ENCODE data around the gene WDR77.

WDR77 gene

DNA sequence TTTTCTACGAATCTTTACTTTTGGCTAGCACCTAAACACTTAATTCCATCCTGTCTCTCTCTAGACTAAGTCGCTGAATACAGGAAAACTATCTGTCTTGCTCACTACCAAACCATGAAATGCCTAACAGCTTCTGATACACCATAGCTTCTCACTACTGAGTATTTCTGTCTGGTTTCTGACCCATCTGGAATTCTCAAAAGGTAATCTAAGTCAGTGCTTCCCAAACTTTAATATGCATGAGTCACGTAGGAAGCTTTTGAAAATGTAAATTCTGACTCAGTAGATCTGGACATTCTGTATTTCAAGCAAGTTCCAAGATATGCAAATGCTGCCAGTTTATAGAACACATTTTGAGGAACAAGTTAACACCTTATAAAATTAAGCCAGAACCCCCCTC, 12.3 kb downstream of the WDR77 start:
- DNase-seq = no peak

DNA sequence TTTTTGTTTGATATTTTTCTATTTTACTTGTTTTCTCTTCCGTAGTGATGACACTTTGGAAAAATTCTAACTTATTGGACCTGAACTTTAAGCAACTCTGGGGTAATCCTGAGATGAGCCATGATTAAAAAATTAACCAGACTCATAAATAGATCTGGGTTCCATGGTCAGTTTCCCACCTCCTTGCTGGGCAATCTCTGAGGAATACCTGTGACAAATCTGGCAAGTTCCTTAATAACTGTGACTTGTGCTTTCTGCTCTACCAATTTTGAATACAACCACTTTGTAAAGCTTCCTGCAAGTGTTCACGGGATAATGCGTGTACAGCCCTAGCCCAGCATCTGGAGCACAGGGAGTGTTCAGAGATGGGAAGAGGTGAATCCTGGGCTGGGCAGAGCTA, 24.8 kb downstream of the WDR77 start:
- DNase-seq = no peak

DNA sequence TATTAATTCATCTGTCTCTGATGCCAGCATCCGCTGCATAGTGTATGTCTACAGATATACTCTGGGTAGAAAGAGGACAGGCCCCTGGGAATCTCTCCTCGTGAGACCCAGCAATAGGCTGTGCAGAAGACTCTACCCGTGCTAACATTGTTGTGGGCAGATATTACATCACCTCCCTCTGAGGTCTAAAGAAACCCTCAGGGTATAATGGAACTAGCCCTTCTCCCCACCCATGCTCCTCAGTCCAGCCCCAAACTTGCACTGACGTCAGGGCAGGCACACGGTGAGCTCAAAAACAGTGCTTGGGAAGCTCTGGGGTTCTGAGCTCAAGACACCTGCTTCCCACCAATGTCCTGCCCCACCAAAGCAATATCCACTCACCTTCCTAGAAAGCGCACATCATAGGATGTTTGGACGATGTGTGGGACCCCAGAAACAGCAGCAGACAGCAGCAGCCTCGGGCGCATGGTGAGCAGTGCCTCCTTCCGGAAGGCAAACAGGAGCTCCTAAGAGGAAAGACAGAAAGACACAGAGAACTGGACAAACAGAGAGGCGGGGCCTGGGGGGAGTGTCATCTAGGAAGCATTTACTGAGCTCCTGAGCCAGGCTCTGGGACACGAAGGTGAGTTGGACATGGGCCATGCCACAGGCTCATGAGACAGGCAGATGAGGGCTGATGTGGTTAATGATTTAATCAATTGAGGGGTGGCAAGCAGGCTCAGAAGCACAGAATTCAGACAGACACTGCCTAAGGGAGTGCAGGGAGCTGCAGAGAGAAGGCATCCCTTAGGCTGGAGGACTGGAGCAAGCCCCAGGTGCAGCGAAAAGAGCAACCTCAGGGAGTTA, 26.3 kb downstream of the WDR77 start:
- DNase-seq = no peak

DNA sequence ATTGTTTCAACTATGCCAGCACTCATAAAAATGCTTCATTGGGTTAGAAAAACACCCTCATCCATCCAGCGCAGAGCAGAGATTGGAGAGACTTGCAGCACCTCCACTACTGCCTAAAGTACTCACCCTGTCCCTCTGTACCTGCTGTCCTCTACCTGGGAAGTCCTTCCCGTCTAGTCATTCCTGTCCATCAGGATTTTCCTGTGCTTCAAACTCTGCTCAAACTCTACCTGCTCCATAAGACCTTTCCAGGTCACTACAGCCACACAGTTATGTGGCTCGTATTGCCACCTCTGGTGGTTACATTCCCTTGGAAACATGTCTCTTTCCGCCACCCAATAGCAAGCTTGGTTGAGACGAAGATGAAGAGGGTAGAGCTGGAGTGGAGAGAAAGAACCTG, 28.7 kb downstream of the WDR77 start:
- no peak for DNase-seq

DNA sequence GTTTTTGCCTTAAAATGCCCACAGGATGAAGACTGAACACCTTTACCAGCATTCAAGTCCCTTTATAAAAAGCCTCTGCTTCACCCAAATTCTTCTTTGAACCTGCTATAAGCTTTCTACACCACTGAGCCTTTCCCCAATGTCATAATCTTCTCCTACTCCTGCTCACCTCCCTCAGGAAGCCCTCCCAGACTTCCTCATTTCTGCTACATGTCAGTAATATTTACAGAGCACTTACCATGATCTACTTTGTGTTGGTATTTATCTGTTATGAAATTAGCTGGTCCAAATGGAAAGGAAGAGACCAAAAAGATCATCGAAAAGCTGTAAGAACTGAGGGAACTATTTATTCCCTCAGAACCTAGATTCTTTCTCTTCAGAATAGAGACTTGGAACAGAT, 30.0 kb downstream of the WDR77 start:
- DNase-seq = no peak

DNA sequence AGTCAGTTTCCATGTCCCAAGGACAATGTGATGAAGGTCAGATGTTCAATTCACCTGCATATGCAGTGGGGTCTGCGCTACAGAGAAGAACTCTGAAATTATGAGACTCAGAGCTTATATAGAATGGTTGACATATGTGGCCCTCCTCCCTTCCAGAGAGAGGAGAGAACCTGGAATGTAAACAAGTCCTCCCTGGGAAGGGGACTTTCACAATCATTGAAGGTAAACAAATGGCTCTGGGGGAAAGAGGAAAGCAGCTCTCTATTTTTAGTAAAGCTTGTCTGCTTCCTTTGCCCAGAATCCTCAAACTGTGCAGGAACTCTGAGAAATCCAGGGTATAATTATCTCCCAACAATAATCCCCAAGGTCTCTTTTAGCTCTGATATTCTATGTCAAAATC, 31.3 kb downstream of the WDR77 start:
- no peak for DNase-seq

DNA sequence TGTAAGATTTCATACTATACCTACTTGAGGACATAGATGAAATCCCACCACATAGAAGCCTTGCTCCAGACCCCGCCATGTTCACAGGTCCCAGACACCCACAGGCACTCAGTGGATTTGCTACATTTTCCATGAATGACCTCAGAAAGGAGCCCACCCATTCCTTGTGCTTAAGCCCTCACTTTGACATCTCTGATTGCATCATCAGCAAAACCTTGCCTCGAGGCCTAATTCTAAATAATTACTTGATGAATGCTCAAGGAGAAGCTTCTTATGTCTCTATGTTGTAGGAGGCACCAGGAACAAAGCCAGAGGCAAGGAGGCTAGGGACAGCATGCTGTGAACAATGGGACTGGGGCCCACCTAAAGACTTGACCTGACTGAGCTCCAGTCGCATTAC, 33.6 kb downstream of the WDR77 start:
- DNase-seq = no peak

DNA sequence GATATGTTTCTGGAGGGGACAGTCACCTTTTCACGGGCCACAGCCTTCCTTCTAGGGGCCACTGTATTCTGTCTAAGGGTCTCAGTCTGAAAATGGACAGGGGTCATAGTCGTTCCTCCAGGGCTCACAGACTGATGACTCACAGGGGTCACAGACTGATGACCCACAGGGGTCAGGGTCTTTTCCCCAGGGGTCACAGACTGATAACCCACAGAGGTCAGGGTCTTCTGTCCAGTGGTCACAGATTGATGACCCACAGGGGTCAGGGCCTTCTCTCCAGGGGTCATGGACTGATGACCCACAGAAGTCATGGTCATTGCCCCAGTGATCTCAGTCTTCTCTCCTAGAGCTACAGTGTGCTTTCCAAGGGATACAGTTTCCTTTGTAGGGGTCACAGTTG, 34.3 kb downstream of the WDR77 start:
- no peak for DNase-seq

GRCh38 chr1:111412839-111413238, 36.2 kb downstream of the WDR77 start:
- no peak for DNase-seq

GRCh38 chr1:111407301-111407700, 41.8 kb downstream of the WDR77 start:
- no peak for DNase-seq

DNA sequence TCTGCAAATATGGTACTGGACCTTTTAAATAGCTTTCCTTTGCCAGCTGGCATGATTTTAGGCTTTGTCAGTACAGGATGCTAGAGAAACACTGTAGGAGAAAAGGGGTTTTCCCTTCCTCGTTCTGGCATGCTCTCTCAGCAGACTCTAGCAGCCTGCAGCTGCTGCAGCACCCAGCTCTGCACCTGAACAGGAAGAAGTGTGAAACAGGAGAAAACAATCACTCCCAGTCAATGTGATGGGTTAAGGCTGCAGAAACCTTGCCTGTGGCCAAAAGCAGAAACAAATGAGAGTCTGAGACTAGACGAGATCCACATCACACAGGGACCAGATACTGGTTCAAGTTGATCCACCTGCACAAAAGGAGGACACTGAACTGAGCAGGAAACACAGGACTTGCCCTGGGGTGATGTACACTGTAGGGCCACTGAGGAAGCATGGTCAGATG, 42.7 kb downstream of the WDR77 start:
- peak; percentile 67 for DNase-seq

GRCh38 chr1:111404588-111404987, 44.5 kb downstream of the WDR77 start:
- no peak for DNase-seq

GRCh38 chr1:111402083-111402482, 47.0 kb downstream of the WDR77 start:
- no peak for DNase-seq

DNA sequence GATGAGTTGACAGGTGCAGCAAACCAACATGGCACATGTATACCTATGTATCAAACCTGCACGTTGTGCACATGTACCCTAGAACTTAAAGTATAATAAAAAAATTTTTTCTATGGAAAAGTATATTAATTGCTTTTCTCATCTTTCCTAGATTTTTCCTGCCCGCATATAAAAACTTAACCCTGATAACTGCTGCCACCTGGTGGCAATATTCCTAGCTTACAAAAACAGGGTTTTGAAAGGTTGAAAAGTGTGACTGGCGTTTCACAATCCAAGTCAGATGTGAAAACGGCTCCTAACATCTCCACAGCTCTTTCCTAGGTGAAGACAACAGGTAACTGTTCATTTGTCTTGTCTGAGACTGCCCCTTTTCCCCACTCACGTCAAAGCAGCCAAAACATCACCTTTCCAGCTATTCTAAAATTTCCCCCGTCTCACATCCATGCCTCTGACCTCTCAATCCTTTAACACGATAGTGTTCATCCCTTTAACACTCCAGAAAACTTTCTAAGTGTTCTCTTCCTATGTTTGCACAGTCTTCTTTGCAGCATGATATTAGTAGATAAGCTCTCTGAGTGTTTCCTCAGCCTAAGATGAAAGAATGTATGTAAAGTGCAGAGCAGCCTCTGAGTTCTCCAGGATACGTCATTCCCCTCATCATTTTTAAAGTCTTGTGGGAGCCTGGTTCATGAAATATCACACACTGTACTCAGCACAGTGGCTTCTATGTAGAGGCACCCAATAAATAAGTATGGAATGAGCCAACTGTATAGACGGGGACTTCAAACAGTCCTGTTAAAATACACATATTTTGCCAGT, 49.1 kb downstream of the WDR77 start:
- peak; percentile 67 for DNase-seq

- DNase-seq = no peak
Observed at GRCh38 chr1:111392460-111392945, 56.6 kb downstream of the WDR77 start.

GRCh38 chr1:111392042-111392441, 57.0 kb downstream of the WDR77 start:
- no peak for DNase-seq
